WERI-Rb-1 (cell line): ENCODE results near the gene SAP30L.

Source experiments
- DNase-seq: peaks from one replicate; pipeline ENCODE4 v3.0.0-alpha.2; 2020
- H3K27ac ChIP-seq: fragments of 250-450 bp; sonication (Bioruptor Pico); 2 replicates; pipeline ENCODE4 v1.5.1; 2020; ENCODE audit warnings: mild to moderate bottlenecking, moderate library complexity
- H3K27me3 ChIP-seq: fragments of 250-450 bp; sonication (Bioruptor Pico); 2 replicates; pipeline ENCODE4 v1.5.1; 2021; ENCODE audit warnings: mild to moderate bottlenecking, low read depth, moderate library complexity; ENCODE audit not compliant: insufficient read depth, severe bottlenecking
- H3K36me3 ChIP-seq: fragments of 250-450 bp; sonication (Bioruptor Pico); 2 replicates; pipeline ENCODE4 v1.5.1; 2020; ENCODE audit warnings: mild to moderate bottlenecking, moderate library complexity
- H3K4me3 ChIP-seq: 2 replicates; pipeline ENCODE4 v1.5.1; 2011; ENCODE audit warnings: low read depth, mild to moderate bottlenecking, control low read depth, low read length
- H3K9me3 ChIP-seq: fragments of 250-450 bp; sonication (Bioruptor Pico); 2 replicates; pipeline ENCODE4 v1.5.1; 2021; ENCODE audit warnings: mild to moderate bottlenecking, moderate library complexity; ENCODE audit not compliant: severe bottlenecking
- TF ChIP-seq, protein P1 (sequence below): IDR thresholded peaks from 2 replicates; pipeline ENCODE4 v1.5.1; 2011; ENCODE audit warnings: low read depth, mild to moderate bottlenecking, control low read depth, inconsistent platforms, low read length

Gene SAP30L

DNA sequence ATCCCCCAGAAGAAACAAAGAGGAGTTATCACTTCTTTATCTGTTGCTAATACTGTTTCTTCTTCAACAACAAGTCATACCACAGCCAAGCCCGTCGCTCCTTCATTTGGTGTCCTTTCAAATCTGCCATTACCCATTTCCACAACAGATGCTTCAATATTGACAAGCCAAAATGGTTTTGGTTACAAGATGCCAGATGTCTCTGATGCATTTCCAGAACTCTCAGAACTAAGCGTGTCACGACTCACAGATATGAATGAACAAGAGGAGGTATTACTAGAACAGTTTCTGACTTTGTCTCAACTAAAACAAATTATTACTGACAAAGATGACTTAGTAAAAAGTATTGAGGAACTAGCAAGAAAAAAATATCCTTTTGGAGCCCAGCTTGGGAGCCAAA is 48.2 kb downstream of the SAP30L start:
- Histone ChIP-seq H3K9me3 (no peaks in the 10 kb centered on the region), H3K36me3 (no peaks in the 10 kb centered on the region), H3K4me3 (no peak overlapping the region), H3K27ac (no peak overlapping the region), H3K27me3 (no peaks in the 10 kb centered on the region)
- TF ChIP-seq, protein P1, sequence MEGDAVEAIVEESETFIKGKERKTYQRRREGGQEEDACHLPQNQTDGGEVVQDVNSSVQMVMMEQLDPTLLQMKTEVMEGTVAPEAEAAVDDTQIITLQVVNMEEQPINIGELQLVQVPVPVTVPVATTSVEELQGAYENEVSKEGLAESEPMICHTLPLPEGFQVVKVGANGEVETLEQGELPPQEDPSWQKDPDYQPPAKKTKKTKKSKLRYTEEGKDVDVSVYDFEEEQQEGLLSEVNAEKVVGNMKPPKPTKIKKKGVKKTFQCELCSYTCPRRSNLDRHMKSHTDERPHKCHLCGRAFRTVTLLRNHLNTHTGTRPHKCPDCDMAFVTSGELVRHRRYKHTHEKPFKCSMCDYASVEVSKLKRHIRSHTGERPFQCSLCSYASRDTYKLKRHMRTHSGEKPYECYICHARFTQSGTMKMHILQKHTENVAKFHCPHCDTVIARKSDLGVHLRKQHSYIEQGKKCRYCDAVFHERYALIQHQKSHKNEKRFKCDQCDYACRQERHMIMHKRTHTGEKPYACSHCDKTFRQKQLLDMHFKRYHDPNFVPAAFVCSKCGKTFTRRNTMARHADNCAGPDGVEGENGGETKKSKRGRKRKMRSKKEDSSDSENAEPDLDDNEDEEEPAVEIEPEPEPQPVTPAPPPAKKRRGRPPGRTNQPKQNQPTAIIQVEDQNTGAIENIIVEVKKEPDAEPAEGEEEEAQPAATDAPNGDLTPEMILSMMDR, result no peak
- no peak for DNase-seq

DNA sequence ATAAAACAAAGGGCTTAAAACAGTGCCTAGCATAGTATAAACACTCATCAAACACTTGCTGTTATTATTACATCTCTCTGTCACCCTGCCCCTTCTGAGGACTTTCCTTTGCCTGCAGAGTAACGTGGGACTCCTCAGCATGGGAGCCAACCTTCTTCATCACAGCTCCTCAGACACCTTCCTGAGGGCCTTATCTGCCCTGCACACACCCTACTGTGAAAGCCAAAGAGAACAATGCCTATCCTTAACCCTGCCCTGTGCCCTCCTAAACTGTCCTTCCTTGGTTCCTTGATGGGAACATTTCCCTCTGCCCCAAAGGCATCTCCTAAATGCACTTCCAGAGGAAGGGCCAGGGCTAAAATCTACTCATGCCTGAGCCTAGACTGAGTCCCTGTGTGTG is 52.8 kb downstream of the SAP30L start:
- no peaks in the 10 kb centered on the region for H3K27me3 ChIP-seq
- no peak overlapping the region for H3K4me3 ChIP-seq
- TF ChIP-seq, protein P1, result no peak
- H3K36me3 ChIP-seq, result no peaks in the 10 kb centered on the region
- no peaks in the 10 kb centered on the region for H3K9me3 ChIP-seq
- no peak for DNase-seq
- no peak overlapping the region for H3K27ac ChIP-seq

DNA sequence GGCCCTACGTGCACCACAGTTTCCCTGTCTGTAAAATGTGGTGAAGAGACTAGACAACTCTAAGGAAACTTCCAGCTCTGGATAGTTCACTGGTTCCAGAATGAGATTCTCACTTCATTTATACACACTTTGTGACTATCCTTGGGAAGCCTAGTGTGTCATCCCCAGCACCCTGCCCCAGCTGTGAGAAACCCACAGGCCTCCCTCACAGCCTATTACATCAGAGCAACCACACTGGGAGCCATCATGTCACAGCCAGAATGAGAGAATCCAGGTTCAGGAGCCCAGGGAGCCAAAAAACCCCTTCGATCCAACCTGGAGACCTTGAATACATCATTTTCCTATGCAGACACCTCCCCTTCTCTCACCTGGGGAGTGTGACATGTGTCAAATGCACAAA is 53.2 kb downstream of the SAP30L start:
- no peak for DNase-seq
- Histone ChIP-seq H3K4me3 (no peak overlapping the region), H3K36me3 (no peaks in the 10 kb centered on the region), H3K27me3 (no peaks in the 10 kb centered on the region), H3K27ac (no peak overlapping the region), H3K9me3 (no peaks in the 10 kb centered on the region)
- TF ChIP-seq, protein P1, result no peak

DNA sequence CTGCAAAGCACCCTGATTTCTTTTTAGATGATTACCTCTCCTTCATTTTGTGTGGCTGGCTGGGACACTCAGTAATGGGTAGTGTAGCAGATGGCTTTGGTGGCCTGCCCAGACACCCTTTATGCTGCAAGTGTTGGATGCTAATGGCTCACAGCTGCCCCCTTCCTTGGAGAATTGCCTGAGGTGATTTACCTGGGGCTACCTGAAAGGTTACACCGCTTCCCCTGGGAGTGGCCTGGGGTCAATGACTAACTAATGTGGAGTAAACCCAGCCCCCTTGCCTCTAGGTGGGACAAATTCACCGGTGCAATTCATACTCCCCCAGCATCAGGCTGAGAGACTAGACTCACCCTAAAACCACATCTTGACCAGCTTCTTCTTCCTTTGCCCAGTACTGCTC is 55.8 kb downstream of the SAP30L start:
- no peak overlapping the region for H3K27ac ChIP-seq
- no peak overlapping the region for H3K4me3 ChIP-seq
- no peak for DNase-seq
- no peaks in the 10 kb centered on the region for H3K36me3 ChIP-seq
- TF ChIP-seq, protein P1, result no peak
- no peaks in the 10 kb centered on the region for H3K27me3 ChIP-seq
- no peaks in the 10 kb centered on the region for H3K9me3 ChIP-seq

DNA sequence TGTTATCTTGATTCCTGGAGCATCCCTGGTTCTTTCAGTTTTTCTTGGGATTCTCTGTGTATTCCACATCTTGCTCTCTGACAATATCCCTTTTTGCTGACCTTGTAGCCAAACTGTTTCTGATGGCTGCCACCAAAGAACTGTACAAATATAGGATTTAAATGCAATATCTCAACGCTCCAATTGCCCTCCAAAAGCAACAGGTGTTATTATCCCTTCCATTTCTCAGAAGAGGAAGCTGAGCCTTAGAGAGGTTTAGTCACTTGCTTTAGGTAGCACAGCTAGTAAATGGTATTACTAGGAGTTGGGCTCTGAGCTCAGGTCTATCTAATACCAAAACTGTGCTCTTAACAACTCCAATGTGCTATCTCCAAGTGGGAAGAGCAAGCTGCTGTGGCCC is 56.4 kb downstream of the SAP30L start:
- TF ChIP-seq, protein P1, result no peak
- H3K36me3 ChIP-seq, result no peaks in the 10 kb centered on the region
- H3K27ac ChIP-seq, result no peak overlapping the region
- DNase-seq, result no peak
- H3K9me3 ChIP-seq, result no peaks in the 10 kb centered on the region
- no peak overlapping the region for H3K4me3 ChIP-seq
- H3K27me3 ChIP-seq, result no peaks in the 10 kb centered on the region

DNA sequence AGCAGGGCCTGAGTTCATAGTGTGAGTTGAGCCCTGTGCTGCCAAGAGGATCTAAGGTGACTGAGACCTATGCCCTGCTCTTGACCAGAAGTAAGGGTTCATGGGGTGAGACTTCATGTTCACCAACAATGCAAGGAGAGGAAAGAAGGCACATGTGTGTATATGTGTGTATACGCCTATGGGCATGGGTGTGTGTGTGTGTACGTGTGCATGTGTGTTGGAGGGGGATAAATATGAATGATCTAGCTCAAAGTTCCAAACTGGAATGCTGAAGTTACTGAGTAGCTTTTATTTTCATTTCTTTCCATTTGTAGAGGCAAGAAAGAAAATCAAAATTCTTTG is 57.9 kb downstream of the SAP30L start:
- no peak overlapping the region for H3K4me3 ChIP-seq

More for the DNA sequence above, 57.9 kb downstream of the SAP30L start:
- Histone ChIP-seq H3K27ac (no peak overlapping the region), H3K36me3 (no peaks in the 10 kb centered on the region), H3K9me3 (no peaks in the 10 kb centered on the region), H3K27me3 (no peaks in the 10 kb centered on the region)
- DNase-seq, result no peak
- TF ChIP-seq, protein P1, result no peak
